HTERT RPE-1 (cell line): Measurements from ENCODE around the gene PLXNA1.

Experiments
- in situ Hi-C: fragments of 300-500 bp; cut with MboI; formaldehyde crosslinking; loops from 4 replicates; pipeline ENCODE4 v1.14.3; 2020; ENCODE audit warnings: low sequenced_read_pairs

The PLXNA1 gene

GRCh38 chr3:127017229-127017628 is 34.3 kb downstream of the PLXNA1 start:
- in situ Hi-C loops, result no loop called here

DNA sequence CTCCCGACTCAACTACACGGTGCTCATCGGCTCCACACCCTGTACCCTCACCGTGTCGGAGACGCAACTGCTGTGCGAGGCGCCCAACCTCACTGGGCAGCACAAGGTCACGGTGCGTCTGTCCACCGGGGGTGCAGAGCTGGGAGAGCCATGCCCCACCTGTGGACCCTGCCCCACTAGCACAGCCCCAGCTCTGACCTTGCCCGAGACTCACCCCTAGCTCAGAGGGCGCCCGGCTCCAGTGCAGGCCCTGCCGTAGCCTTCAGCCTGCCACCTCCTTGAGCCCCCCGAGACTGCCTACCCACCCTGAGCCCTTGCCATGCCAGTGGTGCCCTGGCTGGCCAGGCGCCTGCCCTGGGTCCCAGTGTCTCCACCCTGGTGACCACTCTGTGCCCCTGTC is 34.9 kb downstream of the PLXNA1 start:
- in situ Hi-C loops, result no loop called here

GRCh38 chr3:127018306-127018828 is 35.5 kb downstream of the PLXNA1 start:
- in situ Hi-C loops, result no loop called here

DNA sequence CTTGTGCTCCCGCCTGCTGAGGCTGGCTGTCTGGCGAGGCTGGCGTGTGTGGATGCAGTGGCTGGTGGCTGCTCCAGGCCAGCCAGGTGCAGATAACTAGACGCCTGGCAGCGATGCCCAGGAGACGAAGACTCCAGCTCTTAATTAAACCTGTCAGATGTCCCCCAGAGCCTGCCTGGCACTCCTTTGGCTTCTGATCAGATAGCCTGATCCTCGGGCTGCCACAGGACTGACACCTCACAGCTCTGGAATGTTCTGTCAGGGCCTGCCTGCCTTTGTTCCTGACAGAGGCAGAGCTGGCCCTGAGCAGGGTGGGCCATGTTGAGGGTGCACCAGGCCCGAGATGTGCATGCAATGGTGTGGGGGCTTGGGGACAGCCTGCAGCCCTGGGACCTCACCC is 36.5 kb downstream of the PLXNA1 start:
- in situ Hi-C loops, result no loop called here

- in situ Hi-C loops, result no loop called here
Observed at GRCh38 chr3:127020543-127020942, 37.6 kb downstream of the PLXNA1 start.

- in situ Hi-C loops, result no loop called here
Observed at GRCh38 chr3:127022849-127023248, 39.9 kb downstream of the PLXNA1 start.

- in situ Hi-C loops, result no loop called here
Observed at GRCh38 chr3:127025456-127025855, 42.5 kb downstream of the PLXNA1 start.

GRCh38 chr3:127026036-127026435 is 43.1 kb downstream of the PLXNA1 start:
- in situ Hi-C loops, result no loop called here

GRCh38 chr3:127026661-127027060 is 43.7 kb downstream of the PLXNA1 start:
- in situ Hi-C loops, result no loop called here

DNA sequence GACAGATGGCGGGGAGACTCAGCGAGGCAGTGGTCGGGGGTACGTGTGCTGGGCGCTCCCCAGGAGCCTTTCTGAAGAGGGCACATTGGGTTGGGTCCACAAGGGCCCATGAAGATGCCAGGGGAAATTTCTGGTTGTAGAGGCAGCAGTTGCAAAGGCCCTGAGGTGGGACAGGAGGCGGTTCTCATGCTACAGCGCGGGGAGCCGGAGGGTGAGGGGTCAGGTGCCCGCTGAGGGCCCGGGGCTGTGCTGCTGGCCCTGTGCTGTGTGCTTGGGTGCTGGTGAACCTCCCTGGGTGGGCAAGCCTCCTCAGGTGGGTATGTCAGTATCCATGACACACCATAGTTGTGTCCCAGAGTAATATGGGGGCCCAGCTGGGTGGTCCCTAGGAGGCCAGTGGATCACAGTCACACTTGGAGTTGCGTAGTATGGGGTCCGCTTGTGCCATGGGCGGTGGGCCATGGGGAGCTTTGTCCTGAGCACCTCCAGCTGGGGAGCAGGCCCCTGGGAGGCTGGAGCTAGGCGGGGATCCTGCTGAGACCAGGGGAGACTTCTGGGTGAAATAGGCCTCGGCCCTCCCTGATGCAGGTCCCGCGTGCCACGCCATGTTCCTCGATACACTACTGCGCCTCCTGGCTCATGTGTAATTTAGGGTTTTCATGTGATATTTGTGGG is 44.3 kb downstream of the PLXNA1 start:
- in situ Hi-C loops, result no loop called here

DNA sequence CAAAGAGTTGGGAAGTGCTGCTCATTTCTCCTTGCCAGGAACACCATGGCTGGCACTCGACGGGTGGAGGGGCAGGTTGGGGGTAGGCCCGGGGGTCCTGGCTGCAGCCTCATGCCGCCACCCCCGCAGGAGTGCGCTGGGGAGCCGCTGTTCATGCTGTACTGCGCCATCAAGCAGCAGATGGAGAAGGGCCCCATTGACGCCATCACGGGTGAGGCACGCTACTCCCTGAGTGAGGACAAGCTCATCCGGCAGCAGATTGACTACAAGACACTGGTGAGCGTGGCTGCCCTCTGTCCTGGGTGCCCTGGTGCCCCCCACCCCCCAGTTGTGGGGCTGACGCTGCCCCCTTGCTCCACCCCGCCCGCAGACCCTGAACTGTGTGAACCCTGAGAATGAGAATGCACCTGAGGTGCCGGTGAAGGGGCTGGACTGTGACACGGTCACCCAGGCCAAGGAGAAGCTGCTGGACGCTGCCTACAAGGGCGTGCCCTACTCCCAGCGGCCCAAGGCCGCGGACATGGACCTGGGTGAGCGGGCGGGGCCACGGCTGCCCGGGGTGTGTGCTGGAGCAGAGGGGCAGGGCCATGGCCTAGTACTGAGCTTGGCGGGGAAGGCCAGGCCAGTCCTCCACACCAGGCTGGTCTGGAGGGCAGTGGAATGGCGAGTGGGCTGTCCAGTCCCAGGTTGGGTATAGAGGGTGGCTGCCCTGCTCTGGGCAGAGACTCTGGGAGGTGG is 45.1 kb downstream of the PLXNA1 start:
- in situ Hi-C loops, result no loop called here

- in situ Hi-C loops, result no loop called here
Observed at GRCh38 chr3:127028781-127029657, 46.1 kb downstream of the PLXNA1 start.

- in situ Hi-C loops, result no loop called here
Observed at GRCh38 chr3:127029658-127030507, 47.0 kb downstream of the PLXNA1 start.

DNA sequence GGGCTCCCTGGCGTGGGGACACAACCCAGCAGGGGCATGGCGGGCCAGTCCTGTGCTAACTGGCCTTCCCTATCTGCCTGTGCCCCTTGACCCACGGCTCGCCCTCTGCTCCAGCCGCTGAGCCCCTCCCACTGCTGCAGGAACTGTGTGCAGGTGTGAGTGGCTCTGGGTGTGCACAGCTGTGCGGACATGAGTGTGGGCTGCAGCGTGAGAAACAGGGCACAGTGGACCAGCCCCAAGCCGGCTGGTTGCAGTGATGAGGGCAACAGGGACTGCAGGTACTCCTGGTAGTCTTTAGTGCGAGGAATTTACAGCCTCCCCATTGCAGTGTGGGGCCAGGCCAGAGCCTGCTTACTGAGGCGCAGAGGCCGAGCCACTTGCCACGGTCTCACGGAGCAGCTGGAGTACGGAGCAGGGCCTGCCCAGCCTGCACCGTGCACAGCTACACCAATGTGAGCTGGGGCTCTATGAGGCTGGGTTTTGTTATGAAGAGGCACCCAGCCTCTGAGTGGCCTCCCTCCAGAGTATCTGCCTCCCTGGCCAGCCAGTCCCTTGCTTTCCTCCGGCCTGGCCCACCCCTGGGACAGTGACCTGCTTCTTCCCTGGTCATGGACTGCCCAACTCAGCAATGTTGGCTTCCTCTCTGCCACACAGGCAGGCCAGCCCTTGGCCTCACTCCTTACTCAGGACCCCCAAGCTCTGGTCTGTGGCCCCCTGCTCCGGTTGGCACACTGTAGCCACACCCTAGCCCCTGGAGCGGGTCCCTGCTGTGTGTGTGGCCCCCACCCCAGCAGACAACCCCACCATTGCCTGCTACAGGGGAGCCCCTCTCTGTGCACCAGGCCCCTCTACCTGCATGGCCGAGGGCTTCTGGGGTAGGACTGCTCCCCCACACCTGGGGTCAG is 47.8 kb downstream of the PLXNA1 start:
- in situ Hi-C loops, result no loop called here

DNA sequence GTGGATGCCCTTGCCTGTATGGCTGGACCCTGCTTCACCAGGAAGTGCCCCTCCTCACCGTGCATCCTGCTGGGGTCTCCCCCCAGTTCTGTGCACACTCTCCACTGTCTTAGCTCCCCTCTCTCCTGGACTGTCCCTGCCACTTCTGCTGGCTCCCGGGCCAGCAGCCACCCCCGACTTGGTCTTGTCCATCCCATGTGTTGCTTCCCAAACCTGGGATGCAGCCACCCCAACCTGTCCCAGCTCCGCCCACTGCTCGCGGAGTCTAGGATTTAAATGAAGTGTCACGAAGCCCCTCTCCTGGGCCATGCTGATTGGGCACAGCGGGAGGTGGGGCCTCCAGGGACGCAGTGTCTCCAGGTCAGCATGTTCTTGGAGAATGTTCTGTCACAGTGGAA is 48.5 kb downstream of the PLXNA1 start:
- in situ Hi-C loops, result no loop called here

GRCh38 chr3:127031845-127032244 is 48.9 kb downstream of the PLXNA1 start:
- in situ Hi-C loops, result no loop called here

DNA sequence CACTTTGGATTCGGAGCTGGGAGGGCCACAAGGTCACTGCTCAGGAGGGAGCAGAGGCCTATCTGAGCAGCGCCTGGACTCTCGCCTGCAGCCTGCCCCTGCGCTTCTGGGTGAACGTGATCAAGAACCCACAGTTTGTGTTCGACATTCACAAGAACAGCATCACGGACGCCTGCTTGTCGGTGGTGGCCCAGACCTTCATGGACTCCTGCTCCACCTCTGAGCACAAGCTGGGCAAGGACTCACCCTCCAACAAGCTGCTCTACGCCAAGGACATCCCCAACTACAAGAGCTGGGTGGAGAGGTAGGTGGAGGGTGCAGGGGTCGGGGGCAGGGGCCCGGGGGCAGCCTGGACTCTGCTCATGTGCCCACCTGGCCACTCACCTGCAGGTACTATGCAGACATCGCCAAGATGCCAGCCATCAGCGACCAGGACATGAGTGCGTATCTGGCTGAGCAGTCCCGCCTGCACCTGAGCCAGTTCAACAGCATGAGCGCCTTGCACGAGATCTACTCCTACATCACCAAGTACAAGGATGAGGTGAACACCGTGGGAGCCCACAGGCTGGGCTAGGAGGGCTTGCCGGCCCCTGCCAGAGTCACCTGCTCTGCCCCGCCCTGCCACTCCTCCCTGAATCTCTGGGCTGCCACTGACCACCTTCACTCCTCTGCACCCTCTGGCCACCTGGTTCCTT is 49.5 kb downstream of the PLXNA1 start:
- in situ Hi-C loops, result no loop called here
